ENCODE data around the gene PPP6R2.

PPP6R2 gene

DNA sequence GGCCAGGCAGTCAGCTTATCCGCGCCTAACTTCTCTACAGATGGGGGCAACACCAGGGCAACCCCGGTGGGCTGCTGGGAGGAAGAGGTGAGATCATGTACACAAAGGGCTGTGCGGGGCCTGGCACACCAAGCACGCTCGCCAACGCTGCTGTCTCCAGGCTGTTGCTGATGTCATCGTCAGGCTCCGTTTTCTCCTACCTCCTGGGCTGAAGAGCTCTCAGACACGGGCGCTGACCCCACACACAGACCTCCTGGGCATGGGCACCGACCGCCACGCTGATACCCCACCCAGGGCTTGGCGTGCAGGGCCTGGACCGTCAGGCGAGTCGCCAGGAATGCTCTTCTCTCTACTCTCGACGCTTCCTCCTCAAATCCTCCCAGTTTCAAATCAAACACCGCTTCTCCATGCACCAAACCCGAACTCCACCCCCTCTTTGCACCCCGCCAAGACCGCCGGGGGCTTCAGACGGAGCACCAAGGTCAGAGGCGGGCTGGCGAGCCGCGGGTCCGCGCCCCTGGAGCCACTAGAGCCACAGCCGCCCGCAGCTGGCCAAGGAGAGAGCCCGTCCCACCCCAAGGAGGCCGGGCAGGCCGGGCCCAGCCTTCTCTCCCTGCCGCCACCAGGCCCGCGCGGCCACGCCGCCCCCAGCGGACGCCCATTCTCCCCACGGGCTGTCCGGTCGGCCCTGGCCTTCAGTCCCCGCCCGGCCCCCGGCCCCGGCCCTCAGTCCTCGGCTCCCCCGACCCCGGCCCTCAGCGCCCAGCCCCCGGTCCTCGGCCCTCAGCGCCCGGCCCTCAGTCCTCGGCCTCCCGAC is 130.9 kb downstream of the PPP6R2 start:
- DNase-seq, result no peak

DNA sequence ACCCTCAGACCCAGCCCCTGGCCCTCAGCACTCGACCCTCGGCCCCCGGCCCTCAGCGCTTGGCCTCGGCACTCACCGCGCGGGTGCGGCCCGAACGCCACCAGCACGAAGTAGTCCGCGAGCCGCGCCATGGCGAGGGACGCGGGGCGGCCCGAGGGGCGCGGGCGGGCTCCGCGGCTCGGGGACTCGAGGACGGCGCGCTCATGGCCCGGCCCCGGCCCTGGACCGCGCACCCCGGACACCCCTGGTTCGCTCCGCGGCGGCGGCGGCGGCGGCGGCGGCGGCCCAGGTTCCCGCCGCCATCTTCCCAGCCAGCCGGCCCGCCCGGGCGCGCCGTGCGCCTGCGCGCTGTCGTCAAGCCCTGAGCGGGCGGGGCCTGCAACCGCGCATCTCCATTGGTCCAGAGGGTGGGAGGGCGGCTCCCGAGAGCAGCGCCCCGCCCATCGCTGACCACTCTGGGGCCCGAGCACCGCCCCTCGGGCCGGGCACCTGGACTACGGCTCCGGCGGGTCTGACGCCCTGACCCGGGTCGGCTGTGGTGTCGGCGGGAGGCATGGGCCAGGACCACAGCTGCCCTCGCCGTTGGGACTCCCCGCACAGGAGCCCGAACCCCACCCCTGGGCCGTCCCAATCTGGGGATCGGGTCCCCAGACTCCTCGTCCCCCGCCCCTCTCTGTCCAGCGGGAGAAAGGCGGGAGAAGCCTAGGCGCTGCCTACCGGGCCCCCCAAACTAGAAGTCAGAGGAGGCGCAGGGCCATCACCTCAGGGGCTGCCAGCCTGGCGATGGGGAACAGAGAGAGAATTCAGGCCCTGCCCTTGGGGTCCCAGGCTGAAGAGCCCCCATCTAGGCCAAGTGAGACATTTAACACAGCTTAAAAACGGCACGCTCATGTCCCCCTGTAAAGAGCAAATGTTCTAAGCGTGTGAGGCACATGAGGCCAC is 131.9 kb downstream of the PPP6R2 start, which contains the start of gene SBF1:
Gene SBF1, minus strand, starts transcription at position 326 of the 942 bp plus-strand sequence. Its CDS starts 195 bp downstream, at position 131.
- peak; percentile 83 for DNase-seq

- no peak for DNase-seq
Measured at GRCh38 chr22:50475652-50476002, 132.5 kb downstream of the PPP6R2 start.

GRCh38 chr22:50476868-50477267 is 133.7 kb downstream of the PPP6R2 start:
- no peak for DNase-seq

- DNase-seq, result no peak
Measured at GRCh38 chr22:50477923-50478322, 134.8 kb downstream of the PPP6R2 start.

DNA sequence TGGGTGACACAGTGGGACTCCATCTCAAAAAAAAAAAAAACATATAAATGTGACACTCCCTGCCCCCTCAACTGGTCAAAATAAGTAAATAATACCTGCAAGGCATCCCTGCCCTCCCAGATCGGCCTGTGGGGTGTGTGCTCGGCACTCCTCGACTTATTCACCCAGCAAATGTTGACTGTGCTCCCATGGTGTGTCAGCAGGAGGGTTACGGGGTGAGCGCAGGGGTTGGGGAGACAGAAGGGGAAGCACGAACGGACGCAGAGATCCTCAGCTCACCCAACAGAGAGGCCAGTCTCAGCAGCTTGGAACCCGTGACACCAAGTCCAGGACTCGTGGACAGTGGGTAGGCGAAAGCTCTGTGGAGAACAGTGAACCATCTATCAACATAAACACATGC is 136.6 kb downstream of the PPP6R2 start:
- DNase-seq, result no peak

GRCh38 chr22:50481045-50481439 is 137.9 kb downstream of the PPP6R2 start:
- DNase-seq, result no peak

GRCh38 chr22:50481440-50482106 is 138.4 kb downstream of the PPP6R2 start, which contains the start of gene ADM2:
ADM2 (plus strand) TSS chr22:50481543; CDS start chr22:50481848, 305 bp downstream.
- DNase-seq, result peak; percentile 51

GRCh38 chr22:50482107-50483074 is 139.3 kb downstream of the PPP6R2 start:
- DNase-seq, result no peak

GRCh38 chr22:50483106-50483505 is 140.0 kb downstream of the PPP6R2 start:
- DNase-seq, result no peak

- no peak for DNase-seq
Measured at GRCh38 chr22:50483556-50483955, 140.4 kb downstream of the PPP6R2 start.

- DNase-seq, result no peak
Measured at GRCh38 chr22:50483977-50484853, 141.1 kb downstream of the PPP6R2 start.

- no peak for DNase-seq
Measured at GRCh38 chr22:50485221-50486131, 142.3 kb downstream of the PPP6R2 start.

DNA sequence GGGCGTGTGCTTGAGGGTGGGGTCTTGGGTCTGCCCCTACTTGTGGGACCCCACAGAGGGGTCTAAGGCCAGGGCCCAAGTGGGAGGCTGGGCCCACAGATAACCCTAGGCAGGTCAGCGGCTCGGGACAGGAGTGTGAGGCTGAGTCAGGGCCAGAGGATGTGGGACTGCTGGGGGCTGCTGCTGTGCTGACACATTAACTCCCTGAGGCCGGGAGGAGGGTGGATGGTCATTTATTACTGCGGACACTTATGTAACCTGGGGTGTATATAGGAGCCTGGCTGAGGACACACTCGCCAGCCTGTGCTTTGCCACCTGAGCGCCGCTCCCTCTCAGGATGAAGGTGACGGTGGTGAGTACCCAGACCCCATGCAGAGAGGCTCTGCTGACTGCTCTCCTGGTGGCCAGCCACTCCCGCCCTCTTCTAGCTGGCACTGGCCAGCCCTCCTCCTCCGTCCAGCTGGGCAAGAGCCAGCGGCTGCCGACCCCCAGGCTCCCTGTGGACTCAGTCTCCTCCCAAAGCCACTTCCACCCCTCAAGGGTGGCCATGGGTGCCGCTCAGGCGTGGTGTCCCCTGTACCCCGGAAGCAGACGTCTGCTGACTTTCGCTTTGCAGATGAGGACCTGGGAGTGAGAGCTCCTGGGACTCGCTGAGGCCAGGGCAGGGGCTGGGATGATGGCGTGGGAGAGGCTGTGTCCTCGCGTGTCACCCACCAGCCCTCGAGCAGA is 143.6 kb downstream of the PPP6R2 start, which contains the start of gene MIOX:
Gene MIOX, plus strand, starts transcription at position 299 of the 729 bp plus-strand sequence. Its CDS starts 39 bp downstream, at position 338.
- no peak for DNase-seq

- DNase-seq, result no peak
Measured at GRCh38 chr22:50487290-50488005, 144.3 kb downstream of the PPP6R2 start.

DNA sequence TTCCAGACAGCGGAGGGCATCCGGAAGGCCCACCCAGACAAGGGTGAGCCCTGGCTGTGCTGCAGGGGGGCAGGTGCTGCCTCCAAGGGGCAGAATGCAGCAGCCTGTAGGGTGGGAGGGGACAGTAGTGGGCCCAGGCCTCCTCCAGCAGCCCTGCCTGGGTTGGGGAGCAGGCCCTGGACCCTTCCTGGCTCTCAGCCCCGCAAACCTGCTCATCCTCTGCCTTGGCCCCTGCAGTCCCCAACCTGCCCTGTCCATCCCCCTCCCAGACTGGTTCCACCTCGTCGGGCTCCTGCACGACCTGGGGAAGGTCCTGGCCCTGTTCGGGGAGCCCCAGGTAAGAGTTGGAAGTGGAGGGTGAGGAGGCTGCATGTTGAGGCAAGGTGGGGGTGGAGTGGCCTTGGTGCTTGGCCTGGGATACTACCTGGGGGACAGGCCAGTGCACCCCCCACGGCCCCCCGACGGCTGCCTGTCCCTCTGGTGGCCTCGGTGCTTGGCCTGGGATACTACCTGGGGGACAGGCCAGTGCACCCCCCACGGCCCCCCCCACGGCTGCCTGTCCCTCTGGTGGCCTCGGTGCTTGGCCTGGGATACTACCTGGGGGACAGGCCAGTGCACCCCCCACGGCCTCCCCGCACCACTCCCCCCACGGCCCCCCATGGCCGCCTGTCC is 145.0 kb downstream of the PPP6R2 start:
- DNase-seq, result no peak

- no peak for DNase-seq
Measured at GRCh38 chr22:50488886-50489285, 145.8 kb downstream of the PPP6R2 start.

Measured in activated CD4-positive, alpha-beta T cell treated with anti-CD3 and anti-CD28 coated beads for 1 hour (primary cell).